DMS53 (cell line): ENCODE measurements around the gene FNDC3A.
A peak's percentile ranks its signal among the peaks of the same experiment; 100 is the strongest.
"Not testable (repeated sequence)": the region's sequence is repeated elsewhere in the genome, so short reads cannot be mapped to it uniquely, and the experiment has no call there.

ENCODE experiments used
- DNase-seq: peaks from one replicate; lab custom pipeline; 2025; lab: John Stamatoyannopoulos, UW

The FNDC3A gene

DNA sequence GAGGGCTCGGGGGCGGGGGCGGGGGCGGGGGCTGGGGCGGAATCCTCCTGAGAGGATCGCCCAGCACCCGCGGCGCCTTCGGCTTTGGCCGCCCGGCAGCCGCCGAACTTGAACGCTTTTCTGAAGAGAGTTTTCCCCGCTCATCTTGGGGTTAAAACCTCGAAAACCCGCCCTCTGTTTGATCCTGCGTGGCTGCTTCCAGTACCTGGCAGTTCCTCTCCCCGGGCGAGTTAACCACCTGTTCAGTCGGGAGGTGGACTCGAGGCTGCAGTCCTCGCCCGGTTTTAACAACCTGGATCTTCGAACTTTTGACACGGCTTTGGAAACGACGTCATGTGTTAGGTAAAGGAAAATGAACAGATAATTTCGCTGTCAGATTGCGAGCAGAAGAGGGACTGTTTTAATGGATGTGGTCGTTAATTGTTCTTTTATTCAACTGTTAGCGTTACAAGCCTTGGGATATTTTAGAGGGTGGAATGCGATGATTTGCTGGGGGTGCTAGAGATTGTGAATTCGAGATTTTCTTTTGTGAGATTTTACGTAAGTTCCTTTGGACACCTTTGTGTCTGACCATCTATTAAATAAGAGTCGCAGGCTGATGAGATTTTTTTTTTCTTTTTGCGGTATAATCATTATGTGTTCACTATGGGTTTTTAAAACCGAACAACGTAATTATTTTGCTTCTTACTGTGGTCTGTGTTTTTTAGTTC lies 1.0 kb downstream of the FNDC3A start:
- DNase-seq: peak; percentile 95

DNA sequence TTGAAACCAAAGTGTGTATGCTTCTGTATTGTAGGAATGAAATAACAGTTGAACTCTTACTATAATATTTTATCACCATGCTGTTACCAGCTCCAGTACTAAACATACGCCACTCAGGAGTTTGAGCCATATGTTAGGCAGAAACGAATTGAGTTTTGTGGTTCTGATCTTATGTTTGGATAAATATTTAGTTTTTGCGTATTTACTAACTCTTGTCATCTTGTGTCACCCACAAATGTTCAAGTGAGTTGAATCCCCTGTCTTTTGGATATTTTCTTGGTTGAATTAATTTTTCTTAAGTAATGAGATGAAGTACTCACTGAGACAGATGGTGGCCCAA lies 1.5 kb downstream of the FNDC3A start:
- peak; percentile 36 for DNase-seq

- no peak for DNase-seq
These were observed 2.3 kb downstream of the FNDC3A start for GRCh38 chr13:48977973-48978372.

- DNase-seq: no peak
These were observed 3.4 kb downstream of the FNDC3A start for GRCh38 chr13:48978942-48979601.

DNA sequence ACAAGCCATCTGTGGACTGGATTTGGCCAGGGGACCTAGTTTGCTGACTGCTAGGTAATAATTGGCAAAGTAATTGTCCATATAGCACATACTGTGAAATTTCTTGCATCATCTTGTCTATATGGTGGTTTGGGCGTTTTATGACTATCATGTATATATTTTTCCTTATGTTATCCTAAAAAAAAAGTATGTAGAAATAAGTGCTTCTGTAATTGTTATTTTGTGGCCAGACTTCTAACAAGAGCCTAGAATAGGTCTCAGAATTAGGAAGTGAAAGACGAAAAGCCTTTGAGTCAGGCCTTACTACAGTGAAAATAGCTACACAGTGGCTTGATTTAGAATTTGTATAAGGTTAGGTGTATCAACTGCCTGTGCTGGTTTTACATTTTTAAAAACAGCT lies 4.2 kb downstream of the FNDC3A start:
- DNase-seq: no peak

DNA sequence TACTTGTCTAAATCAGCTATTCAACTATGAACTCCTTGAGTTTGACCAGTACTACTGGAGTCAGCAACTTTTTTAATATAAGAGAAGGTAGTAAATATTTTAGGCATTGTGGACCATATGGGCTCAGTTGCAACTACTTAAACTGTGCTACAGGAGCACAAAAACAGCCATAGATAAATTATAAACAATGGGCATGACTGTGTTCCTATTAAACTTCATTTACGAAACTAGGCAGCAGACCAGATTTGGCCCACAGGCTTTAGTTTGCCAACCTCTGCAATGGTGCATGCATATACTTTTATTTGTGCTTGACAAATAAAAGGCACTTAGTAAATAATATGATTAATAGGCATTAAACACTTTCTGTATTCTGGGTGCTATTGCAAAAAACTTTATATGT lies 7.6 kb downstream of the FNDC3A start:
- DNase-seq: no peak

GRCh38 chr13:48985756-48986155 lies 10.0 kb downstream of the FNDC3A start:
- no peak for DNase-seq

GRCh38 chr13:48990900-48991299 lies 15.2 kb downstream of the FNDC3A start:
- no peak for DNase-seq

- DNase-seq: no peak
These were observed 17.4 kb downstream of the FNDC3A start for GRCh38 chr13:48993150-48993549.

- no peak for DNase-seq
These were observed 19.0 kb downstream of the FNDC3A start for GRCh38 chr13:48994706-48995105.

DNA sequence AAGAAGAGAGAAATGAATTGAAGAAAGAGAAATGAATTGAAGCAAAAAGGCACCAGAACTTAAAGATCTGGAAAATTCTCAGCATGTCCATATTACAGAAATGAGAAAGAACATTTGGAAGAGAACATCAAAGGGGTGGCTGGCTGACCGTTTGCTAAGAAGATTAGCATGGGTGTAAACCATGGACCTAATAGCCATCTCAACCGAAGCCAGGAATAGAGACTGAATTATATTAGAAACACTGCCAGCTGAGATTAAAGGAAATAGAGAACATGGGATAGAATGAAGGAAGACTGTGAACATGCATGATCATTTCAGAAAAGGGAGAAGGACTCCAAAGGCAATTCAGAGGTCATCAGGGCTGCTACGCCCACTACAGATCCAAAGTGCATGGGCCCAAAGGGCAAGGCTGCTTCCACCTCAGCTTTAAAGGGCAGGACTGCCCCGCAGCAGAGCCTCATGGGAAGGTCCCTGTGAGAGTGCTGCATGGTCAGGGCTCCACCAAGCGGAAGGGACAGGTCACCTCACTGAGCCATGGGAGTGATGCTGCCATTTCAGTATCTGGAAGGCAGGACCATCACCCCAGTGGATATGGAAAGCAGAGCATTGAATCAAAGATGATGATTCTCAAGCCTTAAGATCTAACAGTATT lies 23.1 kb downstream of the FNDC3A start:
- DNase-seq: no peak

GRCh38 chr13:49000247-49000646 lies 24.5 kb downstream of the FNDC3A start:
- DNase-seq: no peak

DNA sequence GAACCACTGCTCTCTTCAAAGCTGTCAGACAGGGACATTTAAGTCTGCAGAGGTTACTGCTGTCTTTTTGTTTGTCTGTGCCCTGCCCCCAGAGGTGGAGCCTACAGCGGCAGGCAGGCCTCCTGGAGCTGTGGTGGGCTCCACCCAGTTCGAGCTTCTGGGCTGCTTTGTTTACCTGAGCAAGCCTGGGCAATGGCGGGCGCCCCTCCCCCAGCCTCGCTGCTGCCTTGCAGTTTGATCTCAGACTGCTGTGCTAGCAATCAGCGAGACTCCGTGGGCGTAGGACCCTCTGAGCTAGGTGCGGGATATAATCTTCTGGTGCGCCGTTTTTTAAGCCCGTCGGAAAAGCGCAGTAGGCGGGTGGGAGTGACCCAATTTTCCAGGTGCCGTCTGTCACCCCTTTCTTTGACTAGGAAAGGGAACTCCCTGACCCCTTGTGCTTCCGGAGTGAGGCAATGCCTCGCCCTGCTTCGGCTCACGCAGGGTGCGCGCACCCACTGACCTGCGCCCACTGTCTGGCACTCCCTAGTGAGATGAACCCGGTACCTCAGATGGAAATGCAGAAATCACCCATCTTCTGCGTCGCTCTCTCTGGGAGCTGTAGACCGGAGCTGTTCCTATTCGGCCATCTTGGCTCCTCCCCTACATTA lies 43.4 kb downstream of the FNDC3A start:
- not testable (repeated sequence) for DNase-seq

GRCh38 chr13:49020328-49020727 lies 44.6 kb downstream of the FNDC3A start:
- DNase-seq: no peak

- DNase-seq: no peak
These were observed 45.3 kb downstream of the FNDC3A start for GRCh38 chr13:49020940-49021553.

GRCh38 chr13:49021953-49022352 lies 46.2 kb downstream of the FNDC3A start:
- DNase-seq: no peak

GRCh38 chr13:49022472-49023144 lies 46.9 kb downstream of the FNDC3A start:
- no peak for DNase-seq

GRCh38 chr13:49023431-49023830 lies 47.7 kb downstream of the FNDC3A start:
- no peak for DNase-seq

- DNase-seq: no peak
These were observed 51.1 kb downstream of the FNDC3A start for GRCh38 chr13:49026851-49027250.

DNA sequence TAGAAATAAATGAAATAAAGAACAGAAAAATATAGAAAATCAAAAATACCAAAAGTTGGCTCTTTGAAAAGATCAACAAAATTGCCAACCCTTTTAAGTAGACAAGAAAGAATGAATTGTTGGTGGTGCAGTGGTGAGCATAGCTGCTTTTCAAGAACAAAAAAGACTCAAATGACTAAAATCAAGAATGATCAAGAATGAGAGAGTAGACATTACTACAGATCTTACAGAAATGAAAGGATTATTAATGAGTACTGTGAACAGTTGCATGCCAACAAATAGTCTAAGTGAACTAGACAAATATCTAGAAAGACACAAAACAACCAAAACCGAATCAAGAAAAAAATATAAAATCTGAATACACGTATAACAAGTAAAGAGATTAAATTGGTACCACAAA lies 53.9 kb downstream of the FNDC3A start:
- DNase-seq: no peak

DNA sequence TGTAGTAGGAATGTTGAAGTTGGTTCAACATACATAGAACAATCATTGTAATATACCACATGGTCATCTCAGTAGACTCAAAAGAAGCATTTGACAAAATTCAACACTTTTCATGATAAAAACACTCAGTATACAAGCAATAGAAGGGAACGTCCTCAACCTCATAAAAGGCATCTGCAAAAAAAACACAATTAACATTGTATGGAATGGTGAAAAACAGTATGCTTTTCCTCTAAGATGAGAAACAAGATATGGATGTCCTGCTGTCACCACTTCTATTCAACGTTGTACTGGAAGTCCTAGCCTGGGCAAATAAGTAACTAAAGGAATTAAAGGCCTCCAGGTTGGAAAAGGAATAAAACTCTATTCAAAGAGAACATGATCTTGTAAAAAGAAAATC lies 54.5 kb downstream of the FNDC3A start:
- DNase-seq: no peak

- no peak for DNase-seq
These were observed 65.2 kb downstream of the FNDC3A start for GRCh38 chr13:49040872-49041271.
